Keratinocyte (primary cell): ENCODE data around the gene RASAL2. TPM values are rescaled to one million over a fixed set of nuclear protein-coding genes. Genes with fewer than 3 reads are reported as not detected.

ENCODE experiments used
- DNase-seq: peaks from one replicate; pipeline ENCODE4 v3.0.0-alpha.2; 2011; ENCODE audit warnings: low read depth, missing footprints, low spot score
- FAIRE-seq: peaks from 2 replicates; lab custom pipeline; 2011; peaks lifted over from hg19 to GRCh38; lab: Jason Lieb, UNC
- H2AFZ ChIP-seq: 2 replicates; pipeline ENCODE4 v1.6.0; 2012; ENCODE audit warnings: low read length, control low read depth, inconsistent platforms; ENCODE audit not compliant: control insufficient read depth
- H3K27ac ChIP-seq: 2 replicates; pipeline ENCODE4 v1.5.1; 2011; ENCODE audit warnings: low read length; ENCODE audit not compliant: control insufficient read depth, insufficient read depth
- H3K27me3 ChIP-seq: 3 replicates; pipeline ENCODE4 v1.6.0; 2011; ENCODE audit warnings: low read length; ENCODE audit not compliant: control insufficient read depth, insufficient read depth; ENCODE audit errors: extremely low read depth
- H3K36me3 ChIP-seq, 2 experiments: 2 replicates in 1 of 2; 3 replicates in 1 of 2; pipeline ENCODE4 v1.5.1; 2011; ENCODE audit warnings: low read length in 2 of 2, mild to moderate bottlenecking in 1 of 2; ENCODE audit not compliant: control insufficient read depth in 2 of 2, insufficient read depth in 2 of 2; ENCODE audit errors: extremely low read depth in 1 of 2
- H3K4me1 ChIP-seq: 3 replicates; pipeline ENCODE4 v1.5.1; 2011; ENCODE audit warnings: low read length; ENCODE audit not compliant: control insufficient read depth, insufficient read depth; ENCODE audit errors: extremely low read depth
- H3K4me2 ChIP-seq: 3 replicates; pipeline ENCODE4 v1.6.0; 2011; ENCODE audit warnings: low read depth, low read length; ENCODE audit not compliant: control insufficient read depth, insufficient read depth; ENCODE audit errors: extremely low read depth
- H3K4me3 ChIP-seq, 3 experiments: fragments of 200-600 bp in 1 of 3; sonication (generic) in 1 of 3; 2 replicates in 2 of 3; 3 replicates in 1 of 3; pipeline ENCODE4 v1.5.1; 2011 to 2016; ENCODE audit warnings: low read length in 3 of 3, mild to moderate bottlenecking in 3 of 3, control low read depth in 2 of 3, inconsistent platforms in 1 of 3, low read depth in 1 of 3, mixed read lengths in 1 of 3, mixed run types in 1 of 3, moderate library complexity in 1 of 3; ENCODE audit not compliant: control insufficient read depth in 2 of 3, insufficient read depth in 2 of 3; ENCODE audit errors: extremely low read depth in 1 of 3
- H3K79me2 ChIP-seq: 2 replicates; pipeline ENCODE4 v1.6.0; 2012; ENCODE audit warnings: low read length; ENCODE audit not compliant: control insufficient read depth, insufficient read depth
- H3K9ac ChIP-seq: 3 replicates; pipeline ENCODE4 v1.6.0; 2011; ENCODE audit warnings: low read length; ENCODE audit not compliant: control insufficient read depth, insufficient read depth; ENCODE audit errors: extremely low read depth
- H3K9me1 ChIP-seq: 3 replicates; pipeline ENCODE4 v1.6.0; 2011; ENCODE audit warnings: low read length; ENCODE audit not compliant: control insufficient read depth, insufficient read depth; ENCODE audit errors: extremely low read depth
- H3K9me3 ChIP-seq: 2 replicates; pipeline ENCODE4 v1.5.1; 2012; ENCODE audit warnings: low read depth, low read length; ENCODE audit not compliant: control insufficient read depth
- H4K20me1 ChIP-seq: 3 replicates; pipeline ENCODE4 v1.6.0; 2011; ENCODE audit warnings: low read length; ENCODE audit not compliant: control insufficient read depth, insufficient read depth; ENCODE audit errors: extremely low read depth
- CTCF ChIP-seq, 3 experiments: IDR thresholded peaks in 1 of 3; conservative IDR thresholded peaks in 1 of 3; optimal IDR thresholded peaks in 1 of 3; 2 replicates in 2 of 3; 3 replicates in 1 of 3; pipeline versions ENCODE3 to v1.5.1; 2011; ENCODE audit warnings: low read length in 3 of 3, mild to moderate bottlenecking in 3 of 3, moderate library complexity in 2 of 3, control low read depth in 1 of 3, inconsistent platforms in 1 of 3; ENCODE audit not compliant: insufficient read depth in 2 of 3; ENCODE audit errors: extremely low read depth in 1 of 3
- EZH2 ChIP-seq: IDR thresholded peaks from one replicate; pipeline ENCODE4 v1.6.1; 2012; ENCODE audit warnings: inconsistent platforms, mild to moderate bottlenecking, low read length, moderate library complexity
- dilution Hi-C: fragments of 300-500 bp; cut with MboI; formaldehyde crosslinking; loops from one replicate; pipeline ENCODE4 v1.7.0; 2020; ENCODE audit warnings: low sequenced_read_pairs; ENCODE audit not compliant: extremely low pct_ligation_motif_present
- polyA plus RNA-seq, 5 experiments: library from polyadenylated mRNA; depleted of rRNA in 3 of 5; stranded (reverse) in 3 of 5; stranded (forward) in 1 of 5; unstranded in 1 of 5; fragments of >200 nt; gene quantifications; 1 replicate in 1 of 5; 2 replicates in 3 of 5; 3 replicates in 1 of 5; pipeline versions ENCODE4 v1.2.1 to v1.2.3, GENCODE V29; 2011 to 2012; ENCODE audit warnings: missing spikeins in 2 of 5, low read depth in 1 of 5, low replicate concordance in 1 of 5

The RASAL2 gene
- polyA plus RNA-seq, 1 donor (not counting 4 experiments of a cell fraction or from before 2014, with no cell fraction given) = 27.2 TPM

GRCh38 chr1:178461701-178462100, 367.8 kb downstream of the RASAL2 start:
- TF ChIP-seq EZH2 (no peak), CTCF (optimal IDR thresholded peaks at IDR 0.05 in 1 of 3, IDR thresholded peaks at IDR 0.05 in 1 of 3, conservative IDR thresholded peaks at IDR 0.05 in 1 of 3; ENCODE audit: extremely low read depth in 1 of 3, insufficient read depth in 2 of 3, low read length in 3 of 3) (no peak)
- DNase-seq (no peak), FAIRE-seq (no peak)
- dilution Hi-C loops = no loop called here
- Histone ChIP-seq H3K79me2 (no peaks in the 10 kb centered on the region), H2AFZ (no peak overlapping the region), H3K4me3 (no peak overlapping the region), H3K9me3 (no peaks in the 10 kb centered on the region), H4K20me1 (no peaks in the 10 kb centered on the region), H3K27ac (no peak overlapping the region), H3K4me1 (peaks cover 15% of the 10 kb centered on the region), H3K9me1 (no peaks in the 10 kb centered on the region), H3K36me3 (peaks cover 16 to 27% of the 10 kb centered on the region in 2 experiments), H3K4me2 (no peak overlapping the region), H3K9ac (no peak overlapping the region), H3K27me3 (no peaks in the 10 kb centered on the region)

DNA sequence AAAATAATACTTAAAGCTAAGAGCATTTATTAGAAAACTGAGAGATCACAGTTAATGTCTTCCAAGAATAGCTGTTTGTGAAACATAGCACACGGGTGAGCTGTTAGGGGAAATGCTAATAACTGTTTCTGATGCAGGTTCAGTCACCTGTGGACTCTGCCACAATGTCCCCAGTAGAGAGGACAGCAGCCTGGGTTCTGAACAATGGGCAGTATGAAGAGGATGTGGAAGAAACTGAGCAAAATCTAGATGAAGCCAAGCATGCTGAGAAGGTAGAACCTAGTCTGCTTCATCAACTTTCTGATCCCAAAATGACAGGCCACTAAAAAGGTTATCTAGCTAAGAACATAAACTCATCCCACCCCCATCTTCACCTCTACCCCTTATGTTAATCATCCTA, 370.2 kb downstream of the RASAL2 start:
- Histone ChIP-seq H4K20me1 (no peaks in the 10 kb centered on the region), H3K4me2 (no peak overlapping the region), H3K79me2 (no peaks in the 10 kb centered on the region), H3K9me1 (no peaks in the 10 kb centered on the region), H3K4me3 (no peak overlapping the region), H3K4me1 (peaks cover 15% of the 10 kb centered on the region), H3K9me3 (no peaks in the 10 kb centered on the region), H3K27ac (no peak overlapping the region), H3K9ac (no peak overlapping the region), H3K36me3 (peaks cover 13 to 15% of the 10 kb centered on the region in 2 experiments), H2AFZ (no peak overlapping the region), H3K27me3 (no peaks in the 10 kb centered on the region)
- dilution Hi-C loops = no loop called here
- FAIRE-seq = no peak
- TF ChIP-seq EZH2 (no peak), CTCF (optimal IDR thresholded peaks at IDR 0.05 in 1 of 3, IDR thresholded peaks at IDR 0.05 in 1 of 3, conservative IDR thresholded peaks at IDR 0.05 in 1 of 3; ENCODE audit: extremely low read depth in 1 of 3, insufficient read depth in 2 of 3, low read length in 3 of 3) (no peak)
- DNase-seq = no peak
